ENCODE results near the gene KLF12.

DNA sequence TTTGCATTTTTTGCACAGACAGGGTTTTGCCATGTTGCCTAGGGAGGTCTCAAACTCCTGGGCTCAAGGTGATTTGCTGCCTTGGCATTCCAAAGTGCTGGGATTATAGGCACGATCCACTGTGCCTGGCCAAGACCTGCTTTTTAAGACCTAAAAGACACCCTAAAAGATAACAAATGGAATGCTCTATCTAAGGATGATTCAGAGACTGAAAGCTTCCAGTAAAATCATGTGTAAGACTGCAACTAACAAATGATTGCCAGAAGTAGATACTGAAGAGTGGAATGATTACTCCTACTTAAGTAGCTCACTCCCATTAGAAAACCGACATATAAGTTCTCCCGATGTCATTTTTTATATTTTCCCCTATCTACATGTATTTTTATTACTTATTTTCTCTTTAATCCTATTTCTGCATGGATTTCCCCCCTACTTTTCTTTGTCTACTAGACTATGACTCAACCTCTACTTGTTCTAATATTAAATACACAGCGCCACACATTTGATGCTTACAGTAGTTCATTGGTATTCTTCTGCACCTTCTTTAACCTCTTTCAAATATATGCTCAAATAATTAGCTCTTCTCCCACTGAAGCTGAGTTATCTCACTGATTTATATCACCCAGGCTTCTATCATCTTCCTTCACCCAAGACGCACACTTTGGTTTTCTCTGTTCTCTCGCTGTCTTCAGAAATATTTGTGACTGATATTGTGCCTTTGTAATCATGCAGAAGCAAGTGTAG lies 32.2 kb upstream of the KLF12 start:
- TF ChIP-seq, protein P1, sequence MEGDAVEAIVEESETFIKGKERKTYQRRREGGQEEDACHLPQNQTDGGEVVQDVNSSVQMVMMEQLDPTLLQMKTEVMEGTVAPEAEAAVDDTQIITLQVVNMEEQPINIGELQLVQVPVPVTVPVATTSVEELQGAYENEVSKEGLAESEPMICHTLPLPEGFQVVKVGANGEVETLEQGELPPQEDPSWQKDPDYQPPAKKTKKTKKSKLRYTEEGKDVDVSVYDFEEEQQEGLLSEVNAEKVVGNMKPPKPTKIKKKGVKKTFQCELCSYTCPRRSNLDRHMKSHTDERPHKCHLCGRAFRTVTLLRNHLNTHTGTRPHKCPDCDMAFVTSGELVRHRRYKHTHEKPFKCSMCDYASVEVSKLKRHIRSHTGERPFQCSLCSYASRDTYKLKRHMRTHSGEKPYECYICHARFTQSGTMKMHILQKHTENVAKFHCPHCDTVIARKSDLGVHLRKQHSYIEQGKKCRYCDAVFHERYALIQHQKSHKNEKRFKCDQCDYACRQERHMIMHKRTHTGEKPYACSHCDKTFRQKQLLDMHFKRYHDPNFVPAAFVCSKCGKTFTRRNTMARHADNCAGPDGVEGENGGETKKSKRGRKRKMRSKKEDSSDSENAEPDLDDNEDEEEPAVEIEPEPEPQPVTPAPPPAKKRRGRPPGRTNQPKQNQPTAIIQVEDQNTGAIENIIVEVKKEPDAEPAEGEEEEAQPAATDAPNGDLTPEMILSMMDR (IDR thresholded peaks at IDR 0.05): no peak
- no peak for TF ChIP-seq POLR2A (IDR thresholded peaks at IDR 0.05)
- TF ChIP-seq POLR2AphosphoS5 (IDR thresholded peaks at IDR 0.05; ENCODE audit: insufficient read depth in 1 of 2, low read depth in 1 of 2): no peak

Measured in vagina (tissue), 2 donors.